HG02610 (cell line): ENCODE data around the gene CA14.
"Not testable (repeated sequence)": the region's sequence is repeated elsewhere in the genome, so short reads cannot be mapped to it uniquely, and the experiment has no call there.

Experiments
- ATAC-seq: cut with Tn5 transposase; IDR thresholded peaks from one replicate; pipeline ENCODE4 v1.9.1; 2021; ENCODE audit warnings: mild to moderate bottlenecking, moderate library complexity; ENCODE audit not compliant: unreplicated experiment

The CA14 gene

GRCh38 chr1:150257624-150258585 is at the start of gene CA14:
Gene CA14, plus strand, starts transcription at chr1:150257774. Its CDS starts 355 bp downstream, at chr1:150258129.
- ATAC-seq = no peak

GRCh38 chr1:150208460-150208859 is 49.1 kb upstream of the CA14 start:
- not testable (repeated sequence) for ATAC-seq

- ATAC-seq = no peak
Measured at GRCh38 chr1:150210091-150210490, 47.5 kb upstream of the CA14 start.

GRCh38 chr1:150210706-150211105 is 46.9 kb upstream of the CA14 start:
- no peak for ATAC-seq

GRCh38 chr1:150212070-150212469 is 45.5 kb upstream of the CA14 start:
- no peak for ATAC-seq

GRCh38 chr1:150213170-150214098 is 44.1 kb upstream of the CA14 start:
- ATAC-seq = peak; percentile 97

GRCh38 chr1:150214099-150214756 is 43.3 kb upstream of the CA14 start:
- not testable (repeated sequence) for ATAC-seq

GRCh38 chr1:150215855-150216254 is 41.7 kb upstream of the CA14 start:
- not testable (repeated sequence) for ATAC-seq

- no peak for ATAC-seq
Measured at GRCh38 chr1:150221552-150221951, 36.0 kb upstream of the CA14 start.

- ATAC-seq = no peak
Measured at GRCh38 chr1:150224983-150225382, 32.6 kb upstream of the CA14 start.

- ATAC-seq = no peak
Measured at GRCh38 chr1:150225546-150225945, 32.0 kb upstream of the CA14 start.

- no peak for ATAC-seq
Measured at GRCh38 chr1:150226486-150226885, 31.1 kb upstream of the CA14 start.

- no peak for ATAC-seq
Measured at GRCh38 chr1:150227228-150227627, 30.3 kb upstream of the CA14 start.

- not testable (repeated sequence) for ATAC-seq
Measured at GRCh38 chr1:150228246-150228645, 29.3 kb upstream of the CA14 start.

GRCh38 chr1:150232921-150233320 is 24.7 kb upstream of the CA14 start:
- not testable (repeated sequence) for ATAC-seq

- ATAC-seq = no peak
Measured at GRCh38 chr1:150233359-150234308, 23.9 kb upstream of the CA14 start.

- ATAC-seq = no peak
Measured at GRCh38 chr1:150234309-150234565, 23.3 kb upstream of the CA14 start.

- ATAC-seq = peak; percentile 44
Measured at GRCh38 chr1:150234566-150235293, 22.8 kb upstream of the CA14 start.

GRCh38 chr1:150235294-150235851 is 22.2 kb upstream of the CA14 start:
- ATAC-seq = no peak
